ENCODE measurements around the gene CHD5.

DNA sequence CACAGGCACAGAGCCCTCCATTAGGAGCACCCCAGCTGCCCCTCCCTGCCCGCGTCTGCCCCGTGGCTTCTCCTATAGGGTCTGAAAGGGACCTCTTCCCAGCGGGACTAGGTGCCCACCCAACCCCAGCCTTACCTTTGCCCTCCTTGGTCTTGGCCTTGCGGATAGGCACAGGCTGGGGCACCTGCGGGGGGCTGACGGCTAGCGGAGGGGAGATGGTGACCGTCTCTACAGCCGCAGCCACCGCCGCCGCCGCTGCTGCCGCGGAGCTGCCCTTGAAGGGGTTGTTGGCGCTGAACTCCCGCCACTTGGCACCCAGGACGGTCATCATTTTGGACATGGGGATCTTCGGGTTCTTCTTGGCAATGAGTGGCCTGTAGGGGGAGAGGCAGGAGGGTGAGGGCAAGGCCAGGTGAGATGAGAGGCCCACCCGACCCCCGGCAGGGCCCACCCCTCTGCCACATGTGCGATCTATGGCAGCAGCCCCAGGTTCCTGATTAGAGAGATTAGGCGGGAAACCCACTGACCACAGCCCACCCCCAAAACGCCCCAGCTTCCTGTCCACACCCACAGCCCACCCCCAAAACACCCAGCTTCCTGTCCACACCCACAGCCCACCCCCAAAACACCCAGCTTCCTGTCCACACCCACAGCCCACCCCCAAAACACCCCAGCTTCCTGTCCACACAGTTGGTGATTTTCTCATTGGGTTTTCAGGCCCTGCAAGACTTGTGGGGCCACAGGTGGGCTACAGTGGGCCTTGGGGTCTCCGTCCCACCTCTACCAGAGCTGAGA, 25.4 kb downstream of the CHD5 start:
- TF ChIP-seq, protein P1, sequence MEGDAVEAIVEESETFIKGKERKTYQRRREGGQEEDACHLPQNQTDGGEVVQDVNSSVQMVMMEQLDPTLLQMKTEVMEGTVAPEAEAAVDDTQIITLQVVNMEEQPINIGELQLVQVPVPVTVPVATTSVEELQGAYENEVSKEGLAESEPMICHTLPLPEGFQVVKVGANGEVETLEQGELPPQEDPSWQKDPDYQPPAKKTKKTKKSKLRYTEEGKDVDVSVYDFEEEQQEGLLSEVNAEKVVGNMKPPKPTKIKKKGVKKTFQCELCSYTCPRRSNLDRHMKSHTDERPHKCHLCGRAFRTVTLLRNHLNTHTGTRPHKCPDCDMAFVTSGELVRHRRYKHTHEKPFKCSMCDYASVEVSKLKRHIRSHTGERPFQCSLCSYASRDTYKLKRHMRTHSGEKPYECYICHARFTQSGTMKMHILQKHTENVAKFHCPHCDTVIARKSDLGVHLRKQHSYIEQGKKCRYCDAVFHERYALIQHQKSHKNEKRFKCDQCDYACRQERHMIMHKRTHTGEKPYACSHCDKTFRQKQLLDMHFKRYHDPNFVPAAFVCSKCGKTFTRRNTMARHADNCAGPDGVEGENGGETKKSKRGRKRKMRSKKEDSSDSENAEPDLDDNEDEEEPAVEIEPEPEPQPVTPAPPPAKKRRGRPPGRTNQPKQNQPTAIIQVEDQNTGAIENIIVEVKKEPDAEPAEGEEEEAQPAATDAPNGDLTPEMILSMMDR (IDR thresholded peaks at IDR 0.05), result no peak
- TF ChIP-seq POLR2A (IDR thresholded peaks at IDR 0.05), result no peak

Measured in esophagus squamous epithelium (tissue), 4 donors.